B cell (primary cell): ENCODE measurements around the gene C22orf15. TPM values are rescaled to one million over a fixed set of nuclear protein-coding genes. Genes with fewer than 3 reads are reported as not detected.

Source experiments
- ATAC-seq: fragments of 200-7000 bp; cut with Tn5 transposase; one replicate; pipeline ENCODE4 v1.10.0; 2021; ENCODE audit warnings: low read depth, mild to moderate bottlenecking, moderate number of reproducible peaks, moderate library complexity
- CTCF ChIA-PET: fragments of 350-600 bp; sonication (Branson Sonifier 250); formaldehyde crosslinking; loops from one replicate; lab custom pipeline; 2021; ENCODE audit warnings: antibody characterized with exemption, inconsistent platforms; lab: Charles Lee
- POLR2A ChIA-PET: fragments of 350-600 bp; sonication (Branson Sonifier 250); formaldehyde crosslinking; loops from one replicate; lab custom pipeline; 2021; ENCODE audit warnings: antibody characterized with exemption; lab: Charles Lee
- DNase-seq: peaks from one replicate; pipeline ENCODE4 v3.0.0; 2013
- H2AFZ ChIP-seq: 2 replicates; pipeline ENCODE4 v1.6.1; 2012; ENCODE audit warnings: mild to moderate bottlenecking, low read depth, low read length; ENCODE audit not compliant: insufficient read depth, poor library complexity, severe bottlenecking
- H3K27ac ChIP-seq, 2 donors: 1 replicate in 1 of 2; 2 replicates in 1 of 2; pipeline ENCODE4 v1.5.1; 2012 to 2013; ENCODE audit warnings: low read length in 2 of 2, mild to moderate bottlenecking in 2 of 2, moderate library complexity in 1 of 2
- H3K27me3 ChIP-seq, 4 experiments: fragments of 200-600 bp in 1 of 4; sonication (generic) in 1 of 4; replicated peaks in 1 of 4; 1 replicate in 2 of 4; 2 replicates in 2 of 4; pipeline versions ENCODE4 v1.6.1 to v1.7.0; 2013 to 2016; ENCODE audit warnings: low read length in 3 of 4, mild to moderate bottlenecking in 2 of 4, mixed read lengths in 1 of 4, moderate library complexity in 1 of 4; ENCODE audit not compliant: insufficient read depth in 4 of 4, control insufficient read depth in 3 of 4; ENCODE audit errors: control extremely low read depth in 1 of 4
- H3K36me3 ChIP-seq, 2 experiments: replicated peaks in 1 of 2; 1 replicate in 1 of 2; 2 replicates in 1 of 2; pipeline versions ENCODE4 v1.6.1 to v1.7.1; 2013; ENCODE audit warnings: low read length in 1 of 2; ENCODE audit not compliant: insufficient read depth in 2 of 2, control insufficient read depth in 1 of 2; ENCODE audit errors: control extremely low read depth in 1 of 2, extremely low read depth in 1 of 2
- H3K4me1 ChIP-seq, 2 donors: fragments of 200-600 bp in 1 of 2; sonication (generic) in 1 of 2; 1 replicate in 1 of 2; 2 replicates in 1 of 2; pipeline versions ENCODE4 v1.5.1 to v1.6.1; 2013 to 2017; ENCODE audit warnings: low read length in 2 of 2; ENCODE audit not compliant: control insufficient read depth in 2 of 2, insufficient read depth in 2 of 2
- H3K4me2 ChIP-seq: replicated peaks from 2 replicates; pipeline ENCODE3; 2012; ENCODE audit warnings: mild to moderate bottlenecking, low read depth, low read length; ENCODE audit not compliant: poor library complexity, severe bottlenecking
- H3K4me3 ChIP-seq, 5 experiments: fragments of 200-600 bp in 1 of 5; sonication (generic) in 1 of 5; 1 replicate in 3 of 5; 2 replicates in 2 of 5; pipeline versions ENCODE4 v1.5.1 to v1.7.0; 2011 to 2016; ENCODE audit warnings: low read length in 4 of 5, mild to moderate bottlenecking in 4 of 5, low read depth in 2 of 5, control low read depth in 1 of 5, moderate library complexity in 1 of 5; ENCODE audit not compliant: insufficient read depth in 1 of 5; ENCODE audit errors: control extremely low read depth in 1 of 5, extremely low read depth in 1 of 5
- H3K79me2 ChIP-seq: fragments of 200-600 bp; sonication (generic); one replicate; pipeline ENCODE4 v1.6.0; 2016; ENCODE audit warnings: low read length; ENCODE audit not compliant: control insufficient read depth, insufficient read depth
- H3K9ac ChIP-seq: fragments of 200-600 bp; sonication (generic); 2 replicates; pipeline ENCODE4 v1.6.1; 2017; ENCODE audit warnings: mild to moderate bottlenecking, low read length, moderate library complexity
- H3K9me3 ChIP-seq, 3 donors: one replicate each; pipeline versions ENCODE4 v1.6.1 to v1.7.1; 2013; ENCODE audit warnings: low read length in 2 of 3; ENCODE audit not compliant: control insufficient read depth in 2 of 3, insufficient read depth in 1 of 3; ENCODE audit errors: control extremely low read depth in 1 of 3
- H4K20me1 ChIP-seq: 2 replicates; pipeline ENCODE4 v1.6.0; 2012; ENCODE audit warnings: mild to moderate bottlenecking, low read length; ENCODE audit not compliant: insufficient read depth, control insufficient read depth, poor library complexity, severe bottlenecking
- H3K27ac Mint-ChIP-seq: one replicate; pipeline ENCODE4 v1.8.0; 2021; ENCODE audit warnings: mixed read lengths
- H3K27me3 Mint-ChIP-seq: one replicate; pipeline ENCODE4 v1.8.0; 2021; ENCODE audit warnings: mixed read lengths
- H3K4me1 Mint-ChIP-seq: one replicate; pipeline ENCODE4 v1.8.0; 2021; ENCODE audit warnings: mixed read lengths
- H3K4me3 Mint-ChIP-seq: one replicate; pipeline ENCODE4 v1.8.0; 2021; ENCODE audit warnings: mixed read lengths
- H3K9me3 Mint-ChIP-seq: one replicate; pipeline ENCODE4 v1.8.0; 2022; ENCODE audit warnings: mixed read lengths; ENCODE audit not compliant: insufficient read depth
- CTCF ChIP-seq: fragments of 200-600 bp; IDR thresholded peaks from one replicate; pipeline ENCODE4 v1.8.0; 2022; ENCODE audit warnings: antibody characterized with exemption, mild to moderate bottlenecking
- EZH2 ChIP-seq: IDR thresholded peaks from 2 replicates; pipeline ENCODE4 v1.6.1; 2012; ENCODE audit warnings: borderline replicate concordance, low read depth, mild to moderate bottlenecking, moderate library complexity, low read length; ENCODE audit not compliant: insufficient read depth, poor library complexity, severe bottlenecking
- WGBS: methylation state at CpG from one replicate; pipeline ENCODE4 v1.1.5; 2013; ENCODE audit warnings: missing lambda C conversion rate; ENCODE audit not compliant: insufficient coverage; 5-methylcytosine and 5-hydroxymethylcytosine counted together
- intact Hi-C: fragments of 100-400 bp; cut with micrococcal nuclease; formaldehyde crosslinking; loops from one replicate; pipeline ENCODE4 v1.10.0; 2022
- polyA plus RNA-seq: library from polyadenylated mRNA; depleted of rRNA; stranded (reverse); fragments of >200 nt; gene quantifications from 2 replicates; pipeline ENCODE4 v1.2.3, GENCODE V29; 2012
- total RNA-seq, 2 donors: library from RNA; stranded (reverse); fragments of 120-200 nt in 1 of 2; gene quantifications; 1 replicate in 1 of 2; 2 replicates in 1 of 2; pipeline versions ENCODE4 v1.2.3 to v1.2.4, GENCODE V29; 2013 to 2022

The C22orf15 gene
- total and polyA plus RNA-seq, 2 donors (not counting 1 experiment from before 2014, with no cell fraction given), result 0.61 to 0.81 TPM

GRCh38 chr22:23763954-23764353, 1.2 kb downstream of the C22orf15 start:
- H3K4me2 ChIP-seq, result peak overlapping the region; percentile 92
- H3K4me1 ChIP-seq, result peaks cover 40 to 58% of the 10 kb centered on the region in 2 donors
- H3K4me3 ChIP-seq, result peak overlapping the region; percentile 30 to 65 (median 50)
- intact Hi-C loops, result loop anchor here (1.0 kb wide), 1 partner anchor 12 kb away; no protein-coding TSS in a partner anchor
- POLR2A ChIA-PET, result interaction anchor here (1.9 to 14.3 kb wide), 2 partner anchors 11 to 93 kb away, joined by 4 to 174 read pairs; partner anchors contain the start of genes SLC2A11, VPREB3 and ZNF70
- no peak for DNase-seq
- Mint-ChIP-seq H3K27me3 (no peaks in the 10 kb centered on the region), H3K9me3 (no peaks in the 10 kb centered on the region), H3K27ac (peak overlapping the region; percentile 84), H3K4me3 (peak overlapping the region; percentile 86), H3K4me1 (peaks cover 54% of the 10 kb centered on the region)
- peak overlapping the region; percentile 78 for H2AFZ ChIP-seq
- TF ChIP-seq EZH2 (no peak), CTCF (no peak)
- ATAC-seq, result no peak
- H3K79me2 ChIP-seq, result peaks cover 24% of the 10 kb centered on the region
- no peaks in the 10 kb centered on the region for H3K36me3 ChIP-seq
- no peaks in the 10 kb centered on the region for H3K9me3 ChIP-seq
- peak overlapping the region; percentile 34 to 73 for H3K27ac ChIP-seq
- peak overlapping the region; percentile 61 for H3K9ac ChIP-seq
- CTCF ChIA-PET, result interaction anchor here (1.0 to 12.8 kb wide), 3 partner anchors 10 to 86 kb away, joined by 3 to 188 read pairs (median 4); partner anchors contain the start of genes VPREB3 and ZNF70
- WGBS, result 83% methylated on average over 3 of the region's 7 CpGs
- no peaks in the 10 kb centered on the region for H3K27me3 ChIP-seq
- peaks cover 14% of the 10 kb centered on the region for H4K20me1 ChIP-seq
